ENCODE results near the gene SASH1.
A peak's percentile ranks its signal among the peaks of the same experiment; 100 is the strongest.

Gene SASH1

DNA sequence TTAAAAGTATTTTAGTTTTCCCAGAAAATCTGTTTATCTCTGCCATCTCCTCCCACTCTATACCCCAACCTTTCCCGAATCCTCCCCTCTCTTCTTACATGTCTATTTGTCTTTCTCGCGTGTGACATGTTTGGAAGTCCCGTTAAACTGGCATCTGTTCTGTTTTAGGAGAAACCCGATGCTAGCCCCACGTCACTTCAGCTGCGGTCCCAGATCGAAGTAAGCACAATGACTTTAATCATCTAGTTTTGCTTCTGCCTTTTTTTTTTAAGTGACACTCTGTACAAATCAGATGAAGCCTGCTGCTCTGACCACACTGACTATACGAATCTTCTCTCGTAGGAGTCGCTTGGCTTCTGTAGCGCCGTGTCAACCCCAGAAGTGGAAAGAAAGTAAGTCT is 97.4 kb downstream of the SASH1 start:
- no peak for DNase-seq

DNA sequence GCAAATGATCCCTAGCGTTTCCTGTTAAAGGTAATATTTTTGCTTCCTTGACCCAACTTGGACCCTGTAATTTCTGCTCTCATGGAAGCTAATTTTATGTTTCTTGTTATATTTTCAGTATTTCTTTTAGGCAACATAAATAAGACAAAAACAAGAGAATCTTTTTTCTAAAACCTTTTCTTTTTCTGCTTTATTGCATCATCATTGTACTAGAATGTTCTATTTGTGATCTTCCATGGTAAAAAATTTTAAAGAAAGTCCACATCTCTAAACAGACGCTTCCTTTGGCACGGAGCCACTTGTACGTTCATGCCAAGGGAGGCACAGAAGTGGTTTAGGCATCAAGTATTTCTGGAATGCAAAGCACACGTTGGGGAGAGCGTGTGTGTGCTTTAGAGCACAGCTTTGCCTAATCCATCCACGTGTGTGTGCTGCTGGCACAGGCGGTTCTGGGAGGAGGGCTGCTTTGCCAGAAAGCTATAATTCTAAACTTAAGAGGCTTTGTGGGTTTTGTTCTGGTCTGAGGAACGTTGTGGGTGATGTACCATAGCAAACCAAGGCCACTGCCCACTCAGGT is 98.3 kb downstream of the SASH1 start:
- DNase-seq, result no peak

DNA sequence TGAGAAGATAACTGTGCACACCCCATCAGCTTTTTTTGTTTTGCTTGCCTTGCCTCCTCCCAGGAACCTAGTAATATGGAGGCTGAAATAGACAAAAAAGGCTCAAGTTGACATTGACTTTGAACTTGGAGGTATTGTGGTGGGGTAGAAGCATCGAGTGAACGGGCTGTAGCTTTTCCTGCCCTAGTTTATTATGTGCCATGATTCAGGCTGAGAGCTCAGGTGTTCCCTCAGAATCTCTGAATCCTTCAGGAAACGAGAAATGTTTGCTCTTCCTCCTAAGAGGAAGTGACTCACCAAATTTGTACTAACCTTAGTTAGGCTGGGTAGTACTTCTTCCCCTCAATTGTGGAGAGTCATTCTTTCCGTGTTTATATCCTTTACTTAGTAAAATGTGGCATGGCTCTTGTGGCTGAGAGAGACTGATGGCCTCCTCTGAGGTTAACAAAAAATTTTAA is 98.8 kb downstream of the SASH1 start:
- no peak for DNase-seq

- no peak for DNase-seq
These were observed 101.3 kb downstream of the SASH1 start for GRCh38 chr6:148443798-148444560.

- DNase-seq, result no peak
These were observed 102.5 kb downstream of the SASH1 start for GRCh38 chr6:148445116-148445515.

GRCh38 chr6:148445620-148446019 is 103.0 kb downstream of the SASH1 start:
- no peak for DNase-seq

GRCh38 chr6:148446681-148447080 is 104.0 kb downstream of the SASH1 start:
- DNase-seq, result no peak

DNA sequence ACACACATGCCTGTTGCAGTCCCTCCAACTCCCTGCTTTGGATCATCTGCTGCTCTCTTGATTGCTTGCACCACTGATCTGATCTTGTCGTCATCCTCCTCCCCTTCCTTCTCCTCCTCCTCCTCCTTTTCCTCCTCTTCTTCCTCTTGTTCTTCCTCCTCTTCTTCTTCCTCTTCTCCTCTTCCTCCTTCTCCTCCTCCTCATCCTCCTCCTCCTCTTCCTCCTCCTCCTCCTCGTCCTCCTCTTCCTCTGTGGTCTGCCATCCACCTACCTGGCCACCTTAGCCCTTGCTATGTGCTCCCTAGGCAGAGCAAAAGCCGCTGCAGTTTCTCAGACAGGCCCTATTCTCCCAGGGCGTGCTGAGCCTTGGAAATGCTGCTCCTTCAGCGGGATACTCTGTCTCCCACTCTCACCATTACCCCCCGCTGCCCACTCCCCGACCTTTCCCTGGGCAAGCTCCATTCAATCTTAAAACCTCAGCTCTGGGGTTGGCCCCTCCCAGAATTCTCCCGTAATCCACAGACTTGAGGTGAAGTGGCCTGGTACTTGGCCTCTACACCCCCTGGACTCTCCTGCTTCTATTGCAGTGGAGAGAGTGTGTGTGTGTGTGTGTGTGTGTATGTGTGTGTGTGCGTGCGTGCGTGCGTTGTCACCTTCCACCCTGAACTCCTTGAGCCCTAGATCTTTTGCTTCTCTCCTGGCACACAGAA is 105.0 kb downstream of the SASH1 start:
- no peak for DNase-seq

- no peak for DNase-seq
These were observed 105.9 kb downstream of the SASH1 start for GRCh38 chr6:148448369-148449012.

DNA sequence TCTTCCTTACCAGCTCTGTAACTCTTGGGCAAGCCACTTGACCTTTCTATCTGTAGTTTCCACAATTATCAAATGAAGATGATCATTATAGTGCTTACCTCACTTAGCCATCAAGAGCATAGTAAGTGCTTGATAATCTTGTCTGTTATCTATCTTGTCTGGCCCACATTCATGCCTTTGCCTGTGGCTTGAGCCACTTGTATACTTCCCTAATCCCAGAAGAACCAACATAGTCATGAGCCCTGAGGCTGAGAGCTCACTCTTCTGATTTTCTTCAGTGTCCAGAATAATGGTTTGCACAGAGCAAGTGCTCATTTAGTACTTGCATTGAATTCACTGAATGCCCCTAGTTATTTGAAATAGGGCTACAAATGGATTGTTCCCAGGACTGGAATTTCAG is 108.2 kb downstream of the SASH1 start:
- DNase-seq, result no peak

DNA sequence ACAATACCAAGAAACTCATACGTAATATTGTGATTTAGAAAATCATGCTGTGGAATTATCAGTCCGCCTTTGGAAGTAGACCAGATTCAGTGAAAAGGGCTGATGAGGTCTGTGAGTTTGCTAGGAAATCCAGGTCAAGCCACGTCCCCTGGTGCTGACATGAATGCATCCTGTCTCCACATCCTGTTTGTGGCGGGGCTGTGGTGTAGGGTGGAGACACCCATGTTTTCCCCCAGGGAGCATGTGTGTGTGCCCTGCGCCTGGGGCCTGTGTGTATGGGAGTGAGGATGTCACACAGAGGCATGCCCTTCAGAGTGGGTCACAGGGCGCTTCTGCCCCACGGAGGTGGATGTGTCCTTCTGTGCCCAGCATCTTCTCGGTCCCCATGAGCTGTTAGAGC is 109.1 kb downstream of the SASH1 start:
- peak in 1 of 2 donors; percentile 10 for DNase-seq

DNA sequence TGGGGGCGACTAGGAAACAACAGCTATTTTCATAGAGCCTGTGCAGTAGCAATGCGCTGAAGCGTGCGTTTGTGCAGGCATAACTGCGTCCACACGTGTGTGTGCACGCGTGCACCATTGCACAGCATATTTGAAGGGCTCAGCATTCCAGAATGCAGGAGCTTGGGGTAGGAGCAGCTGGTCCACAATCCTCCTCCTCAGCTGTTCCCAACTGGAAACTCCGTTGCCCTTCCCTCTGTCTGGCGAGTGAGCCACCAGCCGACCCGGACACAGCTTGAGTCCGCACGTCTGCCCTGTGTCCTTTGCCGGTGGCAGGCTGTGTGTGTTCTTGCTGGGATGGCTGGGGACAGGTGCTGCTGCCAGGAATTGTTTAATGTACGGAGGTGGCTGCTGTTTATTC is 110.2 kb downstream of the SASH1 start:
- no peak for DNase-seq

DNA sequence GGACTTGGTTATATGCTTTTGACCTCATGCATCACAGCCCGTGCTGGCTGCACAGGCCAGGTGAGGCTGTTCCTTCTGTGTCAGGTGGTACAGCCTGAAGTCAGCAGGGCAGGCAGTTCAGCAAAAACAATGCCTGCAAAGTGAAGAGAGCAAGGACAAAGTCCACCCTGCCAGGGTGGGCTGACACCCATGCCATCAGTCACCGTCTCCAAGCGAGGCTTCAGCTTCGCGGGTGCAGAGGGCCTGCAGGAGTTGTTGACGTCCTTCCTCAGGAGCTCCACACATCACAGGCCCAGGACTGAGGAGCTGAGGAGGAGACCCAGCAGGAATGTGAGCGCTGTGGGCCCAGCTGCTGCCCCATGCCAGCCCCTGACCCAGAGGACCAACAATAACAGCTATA is 111.3 kb downstream of the SASH1 start:
- DNase-seq, result no peak

GRCh38 chr6:148455225-148455624 is 112.6 kb downstream of the SASH1 start:
- no peak for DNase-seq

DNA sequence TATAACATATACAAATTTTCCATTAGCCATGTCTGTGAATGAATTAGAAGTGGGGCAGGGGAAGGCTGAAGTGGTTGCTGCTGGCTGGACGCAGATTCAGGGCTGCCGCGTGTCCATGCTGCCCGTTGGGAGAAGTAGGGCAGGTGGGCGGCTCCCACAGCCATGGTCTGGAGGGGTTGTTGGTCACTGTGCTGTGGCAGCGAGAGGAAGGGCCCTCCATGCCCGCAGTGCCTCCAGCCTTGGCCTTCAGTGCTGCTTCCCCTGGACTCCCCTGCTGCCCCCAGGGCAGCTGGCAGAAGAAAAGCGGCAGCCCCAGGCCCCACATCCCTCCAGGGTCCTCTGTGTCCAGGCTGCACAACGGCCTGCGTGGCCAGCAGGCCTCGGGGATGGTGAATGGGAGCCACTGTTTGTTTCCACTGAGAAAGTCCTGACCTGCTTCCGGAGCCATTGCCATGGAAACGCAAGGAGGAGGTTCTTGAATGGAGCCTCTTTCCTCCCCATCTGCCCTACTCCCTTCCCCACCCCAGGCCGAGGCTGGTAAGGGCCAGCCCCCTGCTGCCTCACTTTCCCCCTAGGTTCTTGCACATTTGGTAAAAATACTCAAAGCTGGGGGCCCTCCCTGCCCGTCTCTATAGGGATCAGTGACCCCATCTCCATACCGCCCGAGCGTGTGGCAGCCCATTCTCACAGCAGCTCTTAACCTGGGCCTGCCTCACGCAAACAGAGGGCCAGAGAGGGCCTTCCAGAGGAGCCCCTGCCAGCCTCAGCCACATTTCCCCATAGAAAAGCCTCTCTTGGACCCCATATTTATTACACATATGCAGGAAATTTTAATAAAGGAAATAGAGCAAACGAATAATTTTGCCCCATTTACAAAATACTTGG is 113.3 kb downstream of the SASH1 start:
- DNase-seq, result no peak

GRCh38 chr6:148457137-148457842 is 114.7 kb downstream of the SASH1 start:
- DNase-seq, result no peak

DNA sequence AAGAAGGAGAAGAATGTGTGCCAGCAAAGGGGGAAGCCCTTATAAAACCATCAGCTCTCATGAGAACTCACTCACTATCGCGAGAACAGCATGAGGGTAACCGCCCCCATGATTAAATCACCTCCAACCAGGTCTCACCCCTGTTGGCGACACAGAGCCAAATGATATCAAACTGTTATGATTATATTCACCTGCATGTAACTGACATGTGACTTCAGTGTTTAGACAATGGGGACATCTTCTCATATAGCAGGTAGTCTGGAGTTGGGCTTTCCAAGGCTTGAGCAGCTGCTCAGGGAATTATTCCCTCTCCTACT is 115.2 kb downstream of the SASH1 start:
- no peak for DNase-seq

- no peak for DNase-seq
These were observed 116.6 kb downstream of the SASH1 start for GRCh38 chr6:148459238-148459637.

DNA sequence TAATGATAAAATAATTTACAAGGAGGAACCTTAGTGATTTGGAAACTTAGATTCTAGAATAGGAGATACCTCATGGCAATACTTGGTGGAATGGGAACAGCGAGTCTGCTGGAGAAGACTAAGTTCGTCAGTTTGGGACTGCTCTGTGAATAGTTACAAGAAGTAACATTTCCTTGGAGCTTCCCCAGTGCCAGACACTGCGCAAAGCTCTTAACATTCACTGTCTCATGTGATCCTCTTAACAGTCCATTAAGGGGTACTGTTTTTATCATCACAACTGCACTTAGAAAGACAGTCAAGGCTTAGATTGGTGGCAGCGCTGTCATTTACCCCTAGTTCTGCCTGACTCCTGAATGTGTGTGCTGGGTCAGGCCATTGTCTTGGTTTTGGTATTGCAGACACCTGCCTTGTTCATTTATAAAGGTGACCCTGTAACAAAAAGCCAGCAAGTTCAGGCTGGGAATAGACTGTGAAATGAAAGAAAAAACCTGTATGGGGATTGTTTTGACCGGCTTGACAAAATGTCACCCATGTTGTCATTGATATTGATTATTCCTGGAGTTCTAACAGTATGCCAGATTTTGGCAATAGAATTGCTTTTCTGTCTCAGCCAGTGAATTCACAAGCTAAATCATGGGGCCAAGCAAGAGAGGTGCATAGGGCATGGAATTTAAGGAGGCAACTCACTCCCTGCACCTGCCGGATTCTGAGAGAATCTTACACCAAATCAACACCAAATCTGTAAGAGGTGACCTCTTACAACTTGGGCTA is 118.4 kb downstream of the SASH1 start:
- no peak for DNase-seq

GRCh38 chr6:148461986-148462577 is 119.4 kb downstream of the SASH1 start:
- no peak for DNase-seq

- no peak for DNase-seq
These were observed 121.0 kb downstream of the SASH1 start for GRCh38 chr6:148463671-148464070.

Measured in stimulated activated CD4-positive, alpha-beta T cell treated with anti-CD3 and anti-CD28 coated beads, Interleukin-2, amount 100 ng/mL, for 48 hours (primary cell).